Thoracic aorta (tissue), 2 donors: ENCODE measurements around the gene NUDT8. TPM values are rescaled to one million over a fixed set of nuclear protein-coding genes. Genes with fewer than 3 reads are reported as not detected.
A peak's percentile ranks its signal among the peaks of the same experiment; 100 is the strongest.

ENCODE experiments used
- ATAC-seq: fragments of 150-250 bp; one replicate; pipeline ENCODE4 v1.8.0; 2017; ENCODE audit warnings: low read depth; ENCODE audit not compliant: insufficient number of reproducible peaks, low FRiP score
- DNase-seq: peaks from one replicate; pipeline ENCODE4 v3.0.0-alpha.2; 2020; ENCODE audit warnings: low spot score
- H3K27ac ChIP-seq, 2 donors: fragments of 200-600 bp; sonication (generic); 1 replicate in 1 of 2; 2 replicates in 1 of 2; pipeline ENCODE4 v1.5.1; 2016; ENCODE audit warnings: mild to moderate bottlenecking in 2 of 2, moderate library complexity in 2 of 2
- H3K27me3 ChIP-seq: fragments of 200-600 bp; sonication (generic); replicated peaks from 2 replicates; pipeline ENCODE4 v1.6.0; 2016; ENCODE audit warnings: mild to moderate bottlenecking; ENCODE audit not compliant: insufficient read depth
- H3K36me3 ChIP-seq: fragments of 200-600 bp; sonication (generic); one replicate; pipeline ENCODE4 v1.5.1; 2016
- H3K4me1 ChIP-seq, 2 donors: fragments of 200-600 bp; sonication (generic); 1 replicate in 1 of 2; 2 replicates in 1 of 2; pipeline versions ENCODE4 v1.5.1 to v1.6.0; 2016; ENCODE audit warnings: low read depth in 2 of 2, mild to moderate bottlenecking in 1 of 2; ENCODE audit not compliant: control insufficient read depth in 1 of 2
- H3K4me3 ChIP-seq: fragments of 200-600 bp; sonication (generic); 2 replicates; pipeline ENCODE4 v1.5.1; 2016; ENCODE audit warnings: mild to moderate bottlenecking
- H3K9me3 ChIP-seq: fragments of 200-600 bp; sonication (generic); 2 replicates; pipeline ENCODE4 v1.5.1; 2016
- total RNA-seq, 2 donors: library from RNA; depleted of rRNA; stranded (reverse); fragments of >200 nt; gene quantifications; one replicate each; pipeline versions ENCODE4 v1.1.0 to v1.2.3, GENCODE V29; 2016
- TF ChIP-seq, protein P1 (sequence below): fragments of 200-600 bp; sonication (generic); IDR thresholded peaks from one replicate; pipeline ENCODE4 v1.5.1; 2019; ENCODE audit warnings: antibody characterized with exemption

Gene NUDT8
- total RNA-seq, 2 donors from 2014 or later, result 5.7 to 6.1 TPM

GRCh38 chr11:67641338-67642172 lies 11.8 kb upstream of the NUDT8 start:
- Histone ChIP-seq H3K27ac (no peak overlapping the region), H3K4me1 (no peaks in the 10 kb centered on the region), H3K27me3 (no peaks in the 10 kb centered on the region), H3K36me3 (no peaks in the 10 kb centered on the region), H3K9me3 (no peaks in the 10 kb centered on the region), H3K4me3 (no peak overlapping the region)
- no peak for DNase-seq
- TF ChIP-seq, protein P1, sequence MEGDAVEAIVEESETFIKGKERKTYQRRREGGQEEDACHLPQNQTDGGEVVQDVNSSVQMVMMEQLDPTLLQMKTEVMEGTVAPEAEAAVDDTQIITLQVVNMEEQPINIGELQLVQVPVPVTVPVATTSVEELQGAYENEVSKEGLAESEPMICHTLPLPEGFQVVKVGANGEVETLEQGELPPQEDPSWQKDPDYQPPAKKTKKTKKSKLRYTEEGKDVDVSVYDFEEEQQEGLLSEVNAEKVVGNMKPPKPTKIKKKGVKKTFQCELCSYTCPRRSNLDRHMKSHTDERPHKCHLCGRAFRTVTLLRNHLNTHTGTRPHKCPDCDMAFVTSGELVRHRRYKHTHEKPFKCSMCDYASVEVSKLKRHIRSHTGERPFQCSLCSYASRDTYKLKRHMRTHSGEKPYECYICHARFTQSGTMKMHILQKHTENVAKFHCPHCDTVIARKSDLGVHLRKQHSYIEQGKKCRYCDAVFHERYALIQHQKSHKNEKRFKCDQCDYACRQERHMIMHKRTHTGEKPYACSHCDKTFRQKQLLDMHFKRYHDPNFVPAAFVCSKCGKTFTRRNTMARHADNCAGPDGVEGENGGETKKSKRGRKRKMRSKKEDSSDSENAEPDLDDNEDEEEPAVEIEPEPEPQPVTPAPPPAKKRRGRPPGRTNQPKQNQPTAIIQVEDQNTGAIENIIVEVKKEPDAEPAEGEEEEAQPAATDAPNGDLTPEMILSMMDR, result no peak
- no peak for ATAC-seq

- no peak for ATAC-seq
These were observed 11.1 kb upstream of the NUDT8 start for GRCh38 chr11:67640758-67641337.

DNA sequence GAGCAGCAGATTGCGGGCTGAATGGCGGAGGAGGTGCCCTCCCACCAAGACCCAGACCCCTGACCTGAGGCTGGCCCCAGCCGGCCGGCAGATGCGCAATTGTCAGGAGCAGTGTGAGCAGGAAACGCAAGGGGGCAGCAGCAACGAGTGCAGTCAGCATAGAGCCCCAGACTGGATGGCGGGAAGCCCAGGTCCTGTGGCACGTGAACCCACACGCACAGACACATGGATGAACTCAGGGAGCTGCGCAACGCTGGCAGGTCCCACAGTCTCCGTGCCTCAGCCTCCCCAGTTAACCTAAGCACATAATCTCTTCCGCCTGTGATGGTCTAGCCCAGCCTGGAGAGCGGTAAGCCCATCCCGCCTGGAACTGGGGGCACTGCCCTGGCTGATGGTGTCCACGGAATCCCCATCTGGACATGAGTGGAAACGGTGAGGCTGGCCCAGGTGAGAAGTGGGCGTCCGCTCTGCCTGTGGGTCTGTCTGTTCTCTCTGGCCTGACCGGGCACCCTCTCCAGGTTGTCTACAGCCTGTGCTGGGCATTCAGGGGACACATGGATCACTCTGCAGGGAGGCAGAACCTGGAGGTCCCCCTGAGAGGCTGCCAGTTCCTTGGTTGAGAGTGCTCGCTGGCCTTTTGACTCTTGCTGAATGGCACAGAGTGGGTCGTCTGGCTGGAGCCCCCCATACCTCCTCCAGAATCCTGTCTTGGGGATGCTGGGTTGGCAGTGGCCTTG lies 10.5 kb upstream of the NUDT8 start:
- no peak for ATAC-seq
- Histone ChIP-seq H3K36me3 (no peaks in the 10 kb centered on the region), H3K9me3 (no peaks in the 10 kb centered on the region), H3K27me3 (no peaks in the 10 kb centered on the region), H3K27ac (no peak overlapping the region), H3K4me3 (no peak overlapping the region), H3K4me1 (no peaks in the 10 kb centered on the region)
- TF ChIP-seq, protein P1, result peak; percentile 46
- DNase-seq, result no peak

More at GRCh38 chr11:67640758-67641337, 11.1 kb upstream of the NUDT8 start:
- H3K27me3 ChIP-seq, result no peaks in the 10 kb centered on the region
- H3K36me3 ChIP-seq, result no peaks in the 10 kb centered on the region
- DNase-seq, result no peak
- no peaks in the 10 kb centered on the region for H3K9me3 ChIP-seq
- no peak overlapping the region for H3K27ac ChIP-seq
- TF ChIP-seq, protein P1, result no peak
- H3K4me3 ChIP-seq, result no peak overlapping the region
- no peaks in the 10 kb centered on the region for H3K4me1 ChIP-seq

GRCh38 chr11:67639438-67639859 lies 9.7 kb upstream of the NUDT8 start, which contains the start of gene TBX10:
TSS of gene TBX10 (minus strand) at chr11:67639763. CDS start at chr11:67639472, 291 bp downstream.
- H3K27me3 ChIP-seq, result no peaks in the 10 kb centered on the region
- TF ChIP-seq, protein P1, result no peak
- DNase-seq, result no peak
- ATAC-seq, result no peak
- H3K4me3 ChIP-seq, result no peak within 1 kb of the TSS
- H3K27ac ChIP-seq, result no peak within 1 kb of the TSS
- no peaks in the 10 kb centered on the region for H3K9me3 ChIP-seq
- no peaks in the 10 kb centered on the region for H3K36me3 ChIP-seq
- no peaks in the 10 kb centered on the region for H3K4me1 ChIP-seq
